GM19372 (cell line): Measurements from ENCODE around the gene ZNF385A.
"Not testable (repeated sequence)": the region's sequence is repeated elsewhere in the genome, so short reads cannot be mapped to it uniquely, and the experiment has no call there.

Source experiments
- ATAC-seq: cut with Tn5 transposase; IDR thresholded peaks from one replicate; pipeline ENCODE4 v1.9.1; 2021; ENCODE audit warnings: mild to moderate bottlenecking, low read depth, moderate library complexity; ENCODE audit not compliant: unreplicated experiment

Gene ZNF385A

DNA sequence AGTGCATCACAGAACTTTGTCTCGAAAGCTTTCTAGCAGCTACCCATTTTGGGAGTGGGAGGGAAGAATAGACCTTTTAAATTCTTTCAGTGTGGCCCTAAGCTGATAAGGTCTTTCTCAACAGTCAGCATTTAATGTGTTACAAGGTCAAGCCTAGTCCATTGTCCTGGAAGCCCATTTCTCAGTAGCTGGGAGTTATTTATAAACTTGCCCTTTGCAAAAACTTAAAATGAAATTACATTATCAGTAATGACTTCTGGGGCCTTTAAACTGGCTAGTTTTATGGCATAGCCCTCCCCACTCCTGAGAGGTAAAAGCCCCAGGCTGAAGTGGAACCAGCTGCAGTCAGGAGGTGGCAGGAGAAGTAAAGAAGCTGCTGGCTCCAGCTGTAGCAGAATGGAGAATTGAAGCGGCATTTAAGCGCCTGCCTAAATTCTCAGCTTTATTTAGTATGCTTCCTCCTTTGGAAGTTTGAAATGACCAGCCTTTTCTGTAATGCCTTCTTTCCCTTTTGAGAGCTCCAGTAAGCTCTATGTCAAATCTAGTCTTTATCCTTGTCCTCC, 47.2 kb downstream of the ZNF385A start:
- ATAC-seq, result no peak

- ATAC-seq, result no peak
Observed at GRCh38 chr12:54333420-54334034, 51.0 kb downstream of the ZNF385A start.

DNA sequence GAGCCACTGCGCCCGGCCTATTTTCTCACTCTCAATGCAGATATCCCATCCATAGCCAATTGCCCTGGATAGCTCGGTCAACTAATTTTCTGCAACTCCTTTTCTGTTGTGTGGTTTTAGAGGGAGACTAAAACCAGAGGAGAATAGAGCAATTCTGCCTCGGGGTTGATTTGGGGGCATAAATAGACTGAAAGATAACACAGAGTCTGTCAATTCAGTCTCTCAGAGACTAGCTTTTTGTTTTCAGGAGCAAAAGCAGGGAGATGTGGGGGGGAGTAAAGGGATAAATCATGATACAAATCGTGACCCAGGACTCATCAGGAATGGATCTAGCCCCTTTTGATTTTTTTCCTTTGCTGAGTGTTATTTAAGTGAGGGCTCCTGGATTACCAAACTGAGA, 53.1 kb downstream of the ZNF385A start:
- ATAC-seq, result no peak

GRCh38 chr12:54330442-54330841, 54.1 kb downstream of the ZNF385A start:
- ATAC-seq, result no peak

- no peak for ATAC-seq
Observed at GRCh38 chr12:54329759-54330158, 54.8 kb downstream of the ZNF385A start.

GRCh38 chr12:54328595-54329337, 55.8 kb downstream of the ZNF385A start:
- ATAC-seq, result no peak

DNA sequence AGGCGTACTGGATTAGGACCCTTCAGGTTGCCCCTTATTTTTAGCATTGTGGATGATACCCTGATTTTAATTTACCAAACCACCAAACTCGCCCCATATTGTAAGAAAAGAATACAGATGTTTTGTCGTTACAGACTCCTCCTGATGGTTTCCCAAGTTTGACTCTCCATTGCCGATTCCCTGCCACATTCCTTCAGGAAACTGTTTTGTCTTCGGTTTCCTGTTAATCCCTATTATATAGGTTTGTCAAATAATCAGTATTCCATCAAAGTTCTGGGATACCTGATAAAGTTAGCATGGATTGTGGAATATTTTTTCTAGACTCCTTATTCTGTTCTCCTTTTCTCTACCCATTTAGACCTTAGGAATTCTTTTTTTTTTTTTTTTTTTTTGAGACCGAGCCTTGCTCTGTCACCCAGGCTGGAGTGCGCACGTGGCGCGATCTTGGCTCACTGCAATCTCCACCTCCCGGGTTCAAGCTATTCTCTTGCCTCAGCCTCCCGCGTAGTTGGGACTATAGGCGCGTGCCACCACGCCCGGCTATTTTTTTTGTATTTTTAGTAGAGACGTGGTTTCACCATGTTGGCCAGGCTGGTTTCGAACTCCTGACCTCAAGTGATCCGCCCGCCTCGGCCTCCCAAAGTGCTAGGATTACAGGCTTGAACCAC, 59.0 kb downstream of the ZNF385A start:
- ATAC-seq, result not testable (repeated sequence)

DNA sequence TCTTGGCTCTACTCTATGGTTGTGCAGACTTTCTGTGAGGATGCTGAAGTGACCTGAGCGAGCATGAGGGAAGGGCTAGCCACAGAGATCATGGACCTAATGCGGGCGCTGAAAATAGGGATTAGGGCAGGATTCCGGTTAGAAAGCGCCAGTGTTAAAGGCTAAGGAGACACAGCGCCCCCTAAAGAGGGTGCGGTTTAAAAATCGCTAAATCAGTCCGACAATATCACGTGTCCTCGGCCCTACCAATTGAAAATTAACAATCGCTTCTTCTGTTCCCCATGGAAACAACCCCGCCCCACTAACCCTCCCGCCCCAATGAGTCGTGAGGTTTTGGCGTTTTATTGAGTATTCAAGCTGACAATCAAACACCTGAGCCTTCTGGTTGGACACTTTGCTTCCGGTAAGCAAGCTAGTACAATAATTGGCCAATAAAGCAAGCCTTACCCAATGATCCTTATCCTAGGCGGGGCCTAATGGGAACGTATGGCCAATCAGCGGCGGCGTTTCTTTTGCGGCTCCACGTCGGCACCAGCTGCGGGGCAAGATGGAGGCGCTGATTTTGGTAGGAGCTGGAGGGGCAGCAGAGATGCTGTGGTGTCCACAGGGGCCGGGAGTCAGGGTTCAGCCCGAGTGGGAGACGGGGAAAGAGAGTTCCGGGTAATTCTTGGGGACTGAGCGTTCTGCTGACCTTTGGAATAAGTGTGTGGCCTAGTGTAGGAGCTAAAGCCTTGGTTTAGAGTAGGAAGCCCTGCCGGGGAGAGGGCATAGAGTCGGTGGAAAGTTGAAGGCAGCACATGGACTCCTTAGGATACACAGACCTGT, 59.7 kb downstream of the ZNF385A start, which contains the start of gene COPZ1:
Gene COPZ1, plus strand, starts transcription at position 515 of the 825 bp plus-strand sequence. Its CDS starts 33 bp downstream, at position 548.
- ATAC-seq, result peak; percentile 99

GRCh38 chr12:54321363-54321762, 63.2 kb downstream of the ZNF385A start:
- ATAC-seq, result no peak
